Astrocyte (in vitro differentiated cells and primary cell): ENCODE data around the gene KLF17. TPM values are rescaled to one million over a fixed set of nuclear protein-coding genes. Genes with fewer than 3 reads are reported as not detected.

Source experiments
- DNase-seq: peaks from one replicate; pipeline ENCODE4 v3.0.0-alpha.2; 2010; ENCODE audit warnings: low read depth
- FAIRE-seq: peaks from 2 replicates; lab custom pipeline; 2011; peaks lifted over from hg19 to GRCh38; lab: Jason Lieb, UNC
- H2AFZ ChIP-seq: 2 replicates; pipeline ENCODE4 v1.6.0; 2012; ENCODE audit warnings: low read depth, low read length, inconsistent platforms
- H3K27ac ChIP-seq: 2 replicates; pipeline ENCODE4 v1.5.1; 2011; ENCODE audit warnings: low read depth, low read length, inconsistent platforms
- H3K27me3 ChIP-seq: 2 replicates; pipeline ENCODE4 v1.6.0; 2011; ENCODE audit warnings: low read length, inconsistent platforms; ENCODE audit not compliant: insufficient read depth
- H3K36me3 ChIP-seq: 2 replicates; pipeline ENCODE4 v1.5.1; 2011; ENCODE audit warnings: low read length, inconsistent platforms; ENCODE audit not compliant: insufficient read depth
- H3K4me1 ChIP-seq: 2 replicates; pipeline ENCODE4 v1.5.1; 2011; ENCODE audit warnings: low read length, inconsistent platforms; ENCODE audit not compliant: insufficient read depth
- H3K4me2 ChIP-seq: 2 replicates; pipeline ENCODE4 v1.6.0; 2012; ENCODE audit warnings: low read length, inconsistent platforms
- H3K4me3 ChIP-seq: 2 replicates; pipeline ENCODE4 v1.5.1; 2011; ENCODE audit warnings: low read depth, mild to moderate bottlenecking, low read length, inconsistent platforms; ENCODE audit not compliant: insufficient read depth
- H3K79me2 ChIP-seq: 2 replicates; pipeline ENCODE4 v1.6.0; 2012; ENCODE audit warnings: mild to moderate bottlenecking, low read length, inconsistent platforms; ENCODE audit not compliant: insufficient read depth
- H3K9ac ChIP-seq: 2 replicates; pipeline ENCODE4 v1.6.0; 2012; ENCODE audit warnings: mild to moderate bottlenecking, low read length, inconsistent platforms
- H3K9me3 ChIP-seq: 2 replicates; pipeline ENCODE4 v1.5.1; 2012; ENCODE audit warnings: low read depth, mild to moderate bottlenecking, low read length, inconsistent platforms; ENCODE audit not compliant: insufficient read depth
- H4K20me1 ChIP-seq: 2 replicates; pipeline ENCODE4 v1.6.0; 2012; ENCODE audit warnings: low read length, inconsistent platforms; ENCODE audit not compliant: insufficient read depth
- H3K27ac Mint-ChIP-seq: one replicate; pipeline ENCODE4 v1.8.0; 2021; ENCODE audit warnings: mild to moderate bottlenecking, mixed read lengths; ENCODE audit not compliant: unreplicated experiment
- H3K27me3 Mint-ChIP-seq: one replicate; pipeline ENCODE4 v1.8.0; 2021; ENCODE audit warnings: low read depth, mixed read lengths; ENCODE audit not compliant: unreplicated experiment
- H3K36me3 Mint-ChIP-seq: one replicate; pipeline ENCODE4 v1.8.0; 2021; ENCODE audit warnings: low read depth, mixed read lengths; ENCODE audit not compliant: unreplicated experiment
- H3K4me1 Mint-ChIP-seq: one replicate; pipeline ENCODE4 v1.8.0; 2021; ENCODE audit warnings: low read depth, mixed read lengths; ENCODE audit not compliant: unreplicated experiment
- H3K4me3 Mint-ChIP-seq: one replicate; pipeline ENCODE4 v1.8.0; 2021; ENCODE audit warnings: mild to moderate bottlenecking, moderate library complexity, mixed read lengths; ENCODE audit not compliant: unreplicated experiment
- H3K9me3 Mint-ChIP-seq: one replicate; pipeline ENCODE4 v1.8.0; 2021; ENCODE audit warnings: mild to moderate bottlenecking, mixed read lengths; ENCODE audit not compliant: unreplicated experiment
- CTCF ChIP-seq: IDR thresholded peaks from 2 replicates; pipeline ENCODE4 v1.5.1; 2011; ENCODE audit warnings: low read depth, mild to moderate bottlenecking, inconsistent platforms, low read length, moderate library complexity; ENCODE audit not compliant: insufficient read depth
- EZH2 ChIP-seq: IDR thresholded peaks from 2 replicates; pipeline ENCODE4 v1.6.1; 2012; ENCODE audit warnings: mild to moderate bottlenecking, low read length, inconsistent platforms; ENCODE audit not compliant: insufficient read depth
- total RNA-seq: library from RNA; stranded (reverse); gene quantifications from 2 replicates; pipeline ENCODE4 v1.2.1, GENCODE V29; 2021

KLF17 gene
- total RNA-seq, 1 donor from 2014 or later: 0.09 TPM

GRCh38 chr1:44072204-44072603, 46.4 kb upstream of the KLF17 start:
- H3K4me1 ChIP-seq: peaks cover 11% of the 10 kb centered on the region

GRCh38 chr1:44072821-44073220, 45.8 kb upstream of the KLF17 start:
- no peak overlapping the region for H3K27ac Mint-ChIP-seq
- H3K4me3 Mint-ChIP-seq: no peak overlapping the region
- H3K4me1 Mint-ChIP-seq: peaks cover 39% of the 10 kb centered on the region

More at GRCh38 chr1:44072204-44072603, 46.4 kb upstream of the KLF17 start:
- Histone ChIP-seq H3K27me3 (no peaks in the 10 kb centered on the region), H3K9ac (no peak overlapping the region), H3K36me3 (no peaks in the 10 kb centered on the region), H3K4me3 (no peak overlapping the region), H3K79me2 (no peaks in the 10 kb centered on the region), H3K4me2 (peak overlapping the region; percentile 50), H3K27ac (no peak overlapping the region), H4K20me1 (no peaks in the 10 kb centered on the region), H3K9me3 (peaks cover 2% of the 10 kb centered on the region), H2AFZ (no peak overlapping the region)
- Mint-ChIP-seq H3K9me3 (peaks cover 3% of the 10 kb centered on the region), H3K27ac (no peak overlapping the region), H3K36me3 (no peaks in the 10 kb centered on the region), H3K4me3 (no peak overlapping the region), H3K4me1 (peaks cover 33% of the 10 kb centered on the region), H3K27me3 (peaks cover 1% of the 10 kb centered on the region)
- DNase-seq (peak; percentile 98), FAIRE-seq (no peak)
- no peak for TF ChIP-seq EZH2
- TF ChIP-seq CTCF: no peak

More at GRCh38 chr1:44072821-44073220, 45.8 kb upstream of the KLF17 start:
- Histone ChIP-seq H2AFZ (no peak overlapping the region), H3K27ac (no peak overlapping the region), H3K4me3 (no peak overlapping the region), H3K9me3 (peaks cover 2% of the 10 kb centered on the region), H3K79me2 (no peaks in the 10 kb centered on the region), H3K4me1 (peaks cover 11% of the 10 kb centered on the region), H3K4me2 (no peak overlapping the region), H4K20me1 (no peaks in the 10 kb centered on the region), H3K36me3 (no peaks in the 10 kb centered on the region), H3K27me3 (no peaks in the 10 kb centered on the region), H3K9ac (no peak overlapping the region)
- Mint-ChIP-seq H3K27me3 (peaks cover 1% of the 10 kb centered on the region), H3K36me3 (no peaks in the 10 kb centered on the region), H3K9me3 (peaks cover 3% of the 10 kb centered on the region)
- TF ChIP-seq CTCF: no peak
- no peak for TF ChIP-seq EZH2
- FAIRE-seq: no peak
- DNase-seq: no peak
